ENCODE results near the gene ASNS.

DNA sequence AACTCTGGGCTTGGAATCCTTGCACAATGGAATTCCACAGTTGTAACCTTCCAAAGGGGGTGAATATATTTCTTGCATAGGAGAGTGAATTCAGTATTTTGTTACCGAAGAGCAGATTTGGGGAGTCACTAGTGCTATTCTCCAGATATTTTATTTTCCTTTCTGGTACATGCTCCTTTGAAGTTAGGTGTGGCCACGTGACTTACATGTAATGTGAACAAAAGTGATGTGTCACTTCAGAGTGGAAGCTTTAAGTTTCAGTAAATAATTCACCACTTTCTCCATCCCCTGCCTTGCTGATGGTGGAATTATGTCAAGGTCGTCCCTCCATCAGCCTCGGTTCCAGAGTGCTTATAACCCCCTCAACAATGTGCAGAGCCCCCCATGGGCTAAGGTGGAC, 25.3 kb downstream of the ASNS start:
- no peak for TF ChIP-seq ASH2L (IDR thresholded peaks at IDR 0.05; ENCODE audit: borderline replicate concordance, low read depth)
- no peak for TF ChIP-seq TCF12 (IDR thresholded peaks at IDR 0.05; ENCODE audit: low read depth, low read length)
- TF ChIP-seq, protein P1, sequence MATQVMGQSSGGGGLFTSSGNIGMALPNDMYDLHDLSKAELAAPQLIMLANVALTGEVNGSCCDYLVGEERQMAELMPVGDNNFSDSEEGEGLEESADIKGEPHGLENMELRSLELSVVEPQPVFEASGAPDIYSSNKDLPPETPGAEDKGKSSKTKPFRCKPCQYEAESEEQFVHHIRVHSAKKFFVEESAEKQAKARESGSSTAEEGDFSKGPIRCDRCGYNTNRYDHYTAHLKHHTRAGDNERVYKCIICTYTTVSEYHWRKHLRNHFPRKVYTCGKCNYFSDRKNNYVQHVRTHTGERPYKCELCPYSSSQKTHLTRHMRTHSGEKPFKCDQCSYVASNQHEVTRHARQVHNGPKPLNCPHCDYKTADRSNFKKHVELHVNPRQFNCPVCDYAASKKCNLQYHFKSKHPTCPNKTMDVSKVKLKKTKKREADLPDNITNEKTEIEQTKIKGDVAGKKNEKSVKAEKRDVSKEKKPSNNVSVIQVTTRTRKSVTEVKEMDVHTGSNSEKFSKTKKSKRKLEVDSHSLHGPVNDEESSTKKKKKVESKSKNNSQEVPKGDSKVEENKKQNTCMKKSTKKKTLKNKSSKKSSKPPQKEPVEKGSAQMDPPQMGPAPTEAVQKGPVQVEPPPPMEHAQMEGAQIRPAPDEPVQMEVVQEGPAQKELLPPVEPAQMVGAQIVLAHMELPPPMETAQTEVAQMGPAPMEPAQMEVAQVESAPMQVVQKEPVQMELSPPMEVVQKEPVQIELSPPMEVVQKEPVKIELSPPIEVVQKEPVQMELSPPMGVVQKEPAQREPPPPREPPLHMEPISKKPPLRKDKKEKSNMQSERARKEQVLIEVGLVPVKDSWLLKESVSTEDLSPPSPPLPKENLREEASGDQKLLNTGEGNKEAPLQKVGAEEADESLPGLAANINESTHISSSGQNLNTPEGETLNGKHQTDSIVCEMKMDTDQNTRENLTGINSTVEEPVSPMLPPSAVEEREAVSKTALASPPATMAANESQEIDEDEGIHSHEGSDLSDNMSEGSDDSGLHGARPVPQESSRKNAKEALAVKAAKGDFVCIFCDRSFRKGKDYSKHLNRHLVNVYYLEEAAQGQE (IDR thresholded peaks at IDR 0.05; ENCODE audit: low read depth, low read length) = no peak
- TF ChIP-seq, protein P2, sequence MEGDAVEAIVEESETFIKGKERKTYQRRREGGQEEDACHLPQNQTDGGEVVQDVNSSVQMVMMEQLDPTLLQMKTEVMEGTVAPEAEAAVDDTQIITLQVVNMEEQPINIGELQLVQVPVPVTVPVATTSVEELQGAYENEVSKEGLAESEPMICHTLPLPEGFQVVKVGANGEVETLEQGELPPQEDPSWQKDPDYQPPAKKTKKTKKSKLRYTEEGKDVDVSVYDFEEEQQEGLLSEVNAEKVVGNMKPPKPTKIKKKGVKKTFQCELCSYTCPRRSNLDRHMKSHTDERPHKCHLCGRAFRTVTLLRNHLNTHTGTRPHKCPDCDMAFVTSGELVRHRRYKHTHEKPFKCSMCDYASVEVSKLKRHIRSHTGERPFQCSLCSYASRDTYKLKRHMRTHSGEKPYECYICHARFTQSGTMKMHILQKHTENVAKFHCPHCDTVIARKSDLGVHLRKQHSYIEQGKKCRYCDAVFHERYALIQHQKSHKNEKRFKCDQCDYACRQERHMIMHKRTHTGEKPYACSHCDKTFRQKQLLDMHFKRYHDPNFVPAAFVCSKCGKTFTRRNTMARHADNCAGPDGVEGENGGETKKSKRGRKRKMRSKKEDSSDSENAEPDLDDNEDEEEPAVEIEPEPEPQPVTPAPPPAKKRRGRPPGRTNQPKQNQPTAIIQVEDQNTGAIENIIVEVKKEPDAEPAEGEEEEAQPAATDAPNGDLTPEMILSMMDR (IDR thresholded peaks at IDR 0.05 in 2 of 3, conservative IDR thresholded peaks at IDR 0.05 in 1 of 3; ENCODE audit: control insufficient read depth in 2 of 3, extremely low read depth in 1 of 3, insufficient read depth in 1 of 3, low read depth in 3 of 3, low read length in 3 of 3) = no peak
- no peak for TF ChIP-seq RB1 (IDR thresholded peaks at IDR 0.05; ENCODE audit: borderline replicate concordance)
- TF ChIP-seq SIN3A (IDR thresholded peaks at IDR 0.05; ENCODE audit: low read depth, low read length) = no peak

Measured in GM12878 (cell line).